ENCODE measurements around the gene CEMP1.

The CEMP1 gene

DNA sequence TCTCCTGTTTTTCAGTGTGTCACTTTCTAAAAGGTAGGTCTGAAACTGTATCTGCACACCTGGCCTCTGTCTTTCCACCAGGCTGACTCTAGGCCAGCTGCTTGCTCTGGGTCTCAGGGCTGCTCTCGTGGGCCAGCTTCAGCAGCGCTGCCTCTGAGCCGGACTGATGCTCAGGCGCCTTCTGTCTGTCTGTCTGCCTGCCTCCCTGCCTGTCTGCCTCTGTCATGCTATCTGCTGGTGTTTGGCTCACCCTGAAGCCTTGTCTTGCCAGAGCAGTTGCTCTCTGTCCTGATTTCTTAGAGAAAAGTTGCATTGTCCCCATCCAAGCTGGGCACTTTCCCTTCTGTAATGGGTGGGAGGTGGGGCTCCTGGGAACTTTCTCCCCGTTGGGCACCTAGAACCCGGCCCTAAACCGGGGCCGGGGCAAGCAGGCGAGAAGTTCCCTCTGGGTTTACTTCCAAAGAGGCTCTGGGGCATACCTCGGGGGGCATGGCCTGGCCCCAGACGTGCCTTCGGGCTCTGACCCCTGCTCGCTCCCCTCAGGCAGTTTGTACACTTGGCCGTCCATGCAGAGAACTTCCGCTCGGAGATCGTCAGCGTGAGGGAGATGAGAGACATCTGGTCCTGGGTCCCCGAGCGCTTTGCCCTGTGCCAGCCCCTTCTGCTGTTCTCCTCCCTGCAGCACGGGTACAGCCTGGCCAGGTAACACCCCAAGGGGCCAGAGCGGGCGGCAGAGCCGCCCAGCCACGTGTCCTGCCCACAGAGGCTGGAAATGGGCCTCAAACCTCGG lies 33.3 kb downstream of the CEMP1 start:
- TF ChIP-seq JUND (IDR thresholded peaks at IDR 0.05; ENCODE audit: low read depth) = no peak
- DNase-seq (ENCODE audit: low read depth in 1 of 2, low spot score in 1 of 2) = no peak
- in situ Hi-C loops (cut with HindIII; ENCODE audit: low pct_unique_long_range_greater_than_20kb, low sequenced_read_pairs) = no loop called here

DNA sequence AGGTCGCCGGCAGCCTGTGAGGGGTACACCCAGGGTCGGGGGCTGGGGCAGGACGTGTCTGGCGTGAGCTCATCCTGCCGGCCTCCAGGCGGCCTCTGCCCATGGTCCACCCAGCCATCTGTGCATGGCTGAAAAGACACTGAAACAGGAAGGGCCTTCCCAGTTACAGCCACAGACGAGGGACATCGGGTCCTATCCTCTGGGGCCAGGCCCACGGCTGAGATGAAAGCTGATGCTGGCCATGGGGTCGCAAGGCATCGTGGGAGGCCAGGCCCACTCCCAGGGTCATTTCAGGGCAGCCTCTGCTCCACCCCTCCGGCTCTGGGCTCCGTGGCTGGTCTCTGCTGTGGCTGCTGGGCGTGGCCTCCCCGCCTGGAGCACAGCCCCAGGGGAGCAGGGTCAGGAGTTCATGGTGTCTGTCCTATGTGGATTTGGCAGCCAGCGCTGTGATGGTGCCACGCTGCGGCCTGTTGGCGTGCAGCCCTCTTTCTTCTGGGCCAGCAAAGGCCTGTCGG lies 34.0 kb downstream of the CEMP1 start:
- DNase-seq (ENCODE audit: low read depth in 1 of 2, low spot score in 1 of 2) = no peak
- no peak for TF ChIP-seq JUND (IDR thresholded peaks at IDR 0.05; ENCODE audit: low read depth)
- in situ Hi-C loops (cut with HindIII; ENCODE audit: low pct_unique_long_range_greater_than_20kb, low sequenced_read_pairs) = no loop called here

DNA sequence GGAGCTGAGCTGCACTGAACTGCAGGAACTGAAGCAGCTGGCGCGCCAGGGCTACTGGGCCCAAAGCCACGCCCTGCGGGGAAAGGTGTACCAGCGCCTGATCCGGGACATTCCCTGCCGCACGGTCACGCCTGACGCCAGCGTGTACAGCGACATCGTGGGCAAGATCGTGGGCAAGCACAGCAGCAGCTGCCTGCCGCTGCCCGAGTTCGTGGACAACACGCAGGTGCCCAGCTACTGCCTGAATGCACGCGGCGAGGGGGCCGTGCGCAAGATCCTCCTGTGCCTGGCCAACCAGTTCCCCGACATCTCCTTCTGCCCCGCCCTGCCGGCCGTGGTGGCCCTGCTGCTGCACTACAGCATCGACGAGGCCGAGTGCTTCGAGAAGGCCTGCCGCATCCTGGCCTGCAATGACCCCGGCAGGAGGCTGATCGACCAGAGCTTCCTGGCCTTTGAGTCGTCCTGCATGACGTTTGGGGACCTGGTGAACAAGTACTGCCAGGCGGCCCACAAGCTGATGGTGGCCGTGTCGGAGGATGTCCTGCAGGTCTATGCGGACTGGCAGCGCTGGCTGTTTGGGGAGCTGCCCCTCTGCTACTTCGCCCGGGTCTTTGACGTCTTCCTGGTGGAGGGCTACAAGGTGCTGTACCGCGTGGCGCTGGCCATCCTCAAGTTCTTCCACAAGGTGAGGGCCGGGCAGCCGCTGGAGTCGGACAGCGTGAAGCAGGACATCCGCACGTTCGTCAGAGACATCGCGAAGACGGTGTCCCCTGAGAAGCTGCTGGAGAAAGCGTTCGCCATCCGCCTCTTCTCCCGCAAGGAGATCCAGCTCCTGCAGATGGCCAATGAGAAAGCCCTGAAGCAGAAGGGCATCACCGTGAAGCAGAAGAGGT lies 34.7 kb downstream of the CEMP1 start:
- DNase-seq (ENCODE audit: low read depth in 1 of 2, low spot score in 1 of 2) = no peak
- TF ChIP-seq JUND (IDR thresholded peaks at IDR 0.05; ENCODE audit: low read depth) = no peak
- in situ Hi-C loops (cut with HindIII; ENCODE audit: low pct_unique_long_range_greater_than_20kb, low sequenced_read_pairs) = no loop called here

DNA sequence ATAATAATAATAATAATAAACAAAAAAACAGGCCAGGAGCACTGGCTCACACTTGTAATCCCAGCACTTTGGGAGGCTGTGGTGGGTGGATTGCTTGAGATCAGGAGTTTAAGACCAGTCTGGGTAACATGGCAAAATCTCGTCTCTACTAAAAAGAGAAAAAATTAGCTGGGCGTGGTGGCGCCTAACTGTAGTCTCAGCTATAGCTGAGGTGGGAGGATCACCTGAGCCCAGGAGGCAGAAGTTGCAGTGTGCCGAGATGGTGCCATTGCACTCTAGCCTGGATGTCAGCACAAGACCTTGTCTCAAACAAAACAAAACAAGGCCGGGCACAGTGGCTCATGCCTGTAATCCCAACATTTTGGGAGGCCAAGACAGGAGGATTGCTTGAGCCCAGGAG lies 36.2 kb downstream of the CEMP1 start:
- in situ Hi-C loops (cut with HindIII; ENCODE audit: low pct_unique_long_range_greater_than_20kb, low sequenced_read_pairs) = no loop called here
- TF ChIP-seq JUND (IDR thresholded peaks at IDR 0.05; ENCODE audit: low read depth) = no peak
- DNase-seq (ENCODE audit: low read depth in 1 of 2, low spot score in 1 of 2) = no peak

DNA sequence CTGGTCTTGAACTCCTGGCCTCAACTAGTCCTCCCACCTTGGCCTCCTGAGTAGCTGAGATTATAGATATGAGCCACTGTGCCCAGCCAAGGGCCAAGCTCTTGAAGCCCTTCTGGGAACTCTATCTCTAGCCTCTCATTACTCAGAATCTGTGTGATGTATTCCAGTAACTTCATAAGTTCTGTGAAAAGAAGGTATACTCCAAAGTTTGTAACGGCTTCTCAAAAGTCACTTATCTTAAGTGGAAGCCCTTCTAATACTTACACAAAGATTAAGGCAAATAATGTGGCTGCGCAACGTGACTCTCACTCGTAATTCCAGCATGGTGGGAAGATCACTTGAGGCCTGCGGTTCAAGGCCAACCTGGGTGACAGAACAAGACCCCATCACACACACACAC lies 36.6 kb downstream of the CEMP1 start:
- in situ Hi-C loops (cut with HindIII; ENCODE audit: low pct_unique_long_range_greater_than_20kb, low sequenced_read_pairs) = no loop called here
- no peak for TF ChIP-seq JUND (IDR thresholded peaks at IDR 0.05; ENCODE audit: low read depth)
- DNase-seq (ENCODE audit: low read depth in 1 of 2, low spot score in 1 of 2) = no peak

DNA sequence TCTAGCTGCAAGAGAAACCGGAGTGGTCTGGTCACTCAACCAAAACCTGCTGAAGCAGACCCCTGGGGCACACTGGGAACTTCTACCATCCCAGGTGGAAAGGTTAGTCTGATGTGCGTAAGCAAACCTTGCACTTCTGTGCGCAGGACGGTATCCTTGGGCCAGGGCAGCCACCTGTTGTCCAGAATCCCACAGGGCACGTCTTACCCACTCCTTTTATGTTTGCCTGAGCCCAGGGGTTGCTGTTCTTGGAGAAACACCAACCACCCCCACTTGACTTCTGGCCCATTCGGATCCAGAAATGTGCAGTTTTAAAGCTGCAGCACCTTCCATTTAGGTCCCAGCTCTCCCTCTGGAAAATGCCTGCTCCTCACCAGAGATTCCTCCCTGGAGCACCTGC lies 37.6 kb downstream of the CEMP1 start:
- no peak for TF ChIP-seq JUND (IDR thresholded peaks at IDR 0.05; ENCODE audit: low read depth)
- DNase-seq (ENCODE audit: low read depth in 1 of 2, low spot score in 1 of 2) = no peak
- in situ Hi-C loops (cut with HindIII; ENCODE audit: low pct_unique_long_range_greater_than_20kb, low sequenced_read_pairs) = no loop called here

DNA sequence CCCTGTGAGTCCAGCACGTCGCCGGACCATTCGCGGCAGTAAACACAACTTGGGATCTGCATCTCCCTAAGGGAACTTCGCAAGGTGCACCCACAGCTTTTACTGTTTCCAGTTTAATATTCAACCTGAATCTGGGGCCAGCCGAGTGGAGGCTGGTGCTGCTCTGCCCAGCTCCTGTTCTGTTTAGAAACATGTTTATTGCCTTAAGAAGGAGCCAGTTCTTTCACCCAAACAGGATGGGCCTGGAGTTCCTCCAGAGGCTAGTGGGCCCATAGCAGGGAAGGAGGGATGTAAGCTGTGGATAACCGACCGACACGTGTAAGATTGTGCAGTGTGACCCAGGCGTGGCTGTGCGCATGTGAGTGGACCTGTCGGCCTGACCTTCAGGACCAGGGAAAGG lies 38.9 kb downstream of the CEMP1 start:
- in situ Hi-C loops (cut with HindIII; ENCODE audit: low pct_unique_long_range_greater_than_20kb, low sequenced_read_pairs) = no loop called here
- TF ChIP-seq JUND (IDR thresholded peaks at IDR 0.05; ENCODE audit: low read depth) = no peak
- no peak for DNase-seq (ENCODE audit: low read depth in 1 of 2, low spot score in 1 of 2)

DNA sequence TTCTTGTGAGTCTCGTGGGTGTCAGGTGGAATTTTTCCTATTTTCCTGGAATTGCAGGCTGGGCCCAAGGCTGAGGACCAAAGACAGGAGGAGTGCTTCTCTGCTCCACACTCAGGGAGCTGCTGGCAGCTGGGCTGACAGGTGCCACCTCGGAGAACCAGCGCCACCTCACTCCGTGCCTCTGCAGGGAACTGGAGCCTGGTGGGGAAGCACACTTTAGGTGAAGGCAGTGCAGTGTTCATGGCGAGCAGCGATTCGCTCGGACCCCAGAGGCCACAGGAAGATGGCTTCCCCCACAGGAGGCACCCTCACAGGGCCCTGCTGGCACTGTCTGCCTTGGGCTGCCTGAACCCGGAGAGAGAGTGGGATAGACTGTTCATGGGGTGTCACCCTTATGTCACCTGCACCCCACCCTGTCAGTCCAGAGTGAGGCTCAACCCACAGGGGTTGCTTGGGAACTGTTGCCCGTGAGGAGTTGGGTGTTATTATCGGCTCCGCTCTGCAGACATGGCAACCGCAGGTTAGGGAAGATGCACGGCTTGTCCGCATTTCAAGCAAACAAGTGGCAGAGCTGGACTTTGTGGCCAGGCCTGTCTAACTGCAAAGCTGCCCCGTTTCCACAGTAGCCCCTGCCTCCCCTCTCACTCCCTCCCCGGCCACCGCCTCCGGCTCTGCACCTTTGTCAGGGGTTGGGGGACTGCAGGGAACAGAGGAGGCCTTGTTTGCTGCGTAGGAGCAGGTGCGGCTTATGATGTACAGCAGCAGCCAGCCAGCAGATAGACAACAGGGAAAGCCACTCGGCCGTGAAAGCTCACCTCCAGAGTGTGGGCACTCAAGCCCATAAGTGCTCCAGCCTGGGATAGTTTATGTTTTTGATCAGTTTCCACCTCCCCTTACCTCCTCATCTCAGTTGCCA lies 40.8 kb downstream of the CEMP1 start:
- no peak for TF ChIP-seq JUND (IDR thresholded peaks at IDR 0.05; ENCODE audit: low read depth)
- DNase-seq (ENCODE audit: low read depth in 1 of 2, low spot score in 1 of 2) = no peak
- in situ Hi-C loops (cut with HindIII; ENCODE audit: low pct_unique_long_range_greater_than_20kb, low sequenced_read_pairs) = no loop called here

DNA sequence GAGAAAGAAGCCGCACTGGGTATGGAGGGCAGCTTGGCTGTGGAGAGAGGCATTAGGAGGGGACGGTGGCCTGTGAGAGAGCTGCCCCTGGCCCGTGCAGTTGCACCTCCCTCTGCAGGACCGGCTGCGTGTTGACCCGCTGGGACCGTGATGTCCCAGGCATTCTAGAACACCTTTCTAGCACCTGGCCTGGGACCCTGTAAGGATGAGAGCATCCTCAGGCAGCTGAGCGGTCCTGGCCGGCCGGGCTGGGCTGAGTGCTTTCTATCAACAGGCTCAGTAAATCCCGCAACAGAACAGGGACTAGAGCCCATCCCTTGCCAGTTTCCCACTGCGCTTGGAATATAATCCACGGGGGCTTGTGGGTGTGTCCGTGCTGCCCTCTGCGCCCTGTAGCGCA lies 41.6 kb downstream of the CEMP1 start:
- no peak for TF ChIP-seq JUND (IDR thresholded peaks at IDR 0.05; ENCODE audit: low read depth)
- in situ Hi-C loops (cut with HindIII; ENCODE audit: low pct_unique_long_range_greater_than_20kb, low sequenced_read_pairs) = no loop called here
- no peak for DNase-seq (ENCODE audit: low read depth in 1 of 2, low spot score in 1 of 2)

DNA sequence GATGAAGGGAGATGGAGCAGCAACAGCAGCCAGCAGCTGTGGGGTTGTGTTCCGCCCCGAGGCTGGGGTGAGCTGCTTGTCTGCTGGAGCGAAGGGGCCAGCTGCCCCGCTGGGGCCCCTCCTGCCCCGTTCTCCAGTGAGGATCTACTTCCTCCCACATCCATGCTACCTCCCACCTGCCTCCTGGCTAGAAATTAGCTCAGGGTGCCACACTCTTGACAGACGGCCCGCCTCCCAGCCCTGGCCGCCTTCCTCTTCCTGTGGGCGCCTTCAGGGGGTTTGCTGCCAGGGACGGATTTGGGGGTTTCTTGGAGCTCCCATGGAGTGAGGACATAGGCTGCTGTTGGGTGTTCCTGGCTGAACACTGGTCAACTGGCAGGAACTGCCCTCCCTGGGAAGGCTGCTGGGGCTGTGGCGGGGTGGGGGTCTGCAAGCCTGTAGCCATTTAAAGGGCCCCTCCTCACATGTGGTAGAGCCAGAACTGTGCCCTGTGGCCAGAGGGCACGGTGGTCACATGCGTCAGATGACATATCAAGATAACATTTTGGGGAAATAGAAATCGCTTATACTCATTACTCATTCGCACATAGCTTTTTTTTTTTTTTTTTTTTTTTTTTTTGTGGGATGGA lies 43.2 kb downstream of the CEMP1 start:
- no peak for TF ChIP-seq JUND (IDR thresholded peaks at IDR 0.05; ENCODE audit: low read depth)
- in situ Hi-C loops (cut with HindIII; ENCODE audit: low pct_unique_long_range_greater_than_20kb, low sequenced_read_pairs) = no loop called here
- DNase-seq (ENCODE audit: low read depth in 1 of 2, low spot score in 1 of 2) = no peak

DNA sequence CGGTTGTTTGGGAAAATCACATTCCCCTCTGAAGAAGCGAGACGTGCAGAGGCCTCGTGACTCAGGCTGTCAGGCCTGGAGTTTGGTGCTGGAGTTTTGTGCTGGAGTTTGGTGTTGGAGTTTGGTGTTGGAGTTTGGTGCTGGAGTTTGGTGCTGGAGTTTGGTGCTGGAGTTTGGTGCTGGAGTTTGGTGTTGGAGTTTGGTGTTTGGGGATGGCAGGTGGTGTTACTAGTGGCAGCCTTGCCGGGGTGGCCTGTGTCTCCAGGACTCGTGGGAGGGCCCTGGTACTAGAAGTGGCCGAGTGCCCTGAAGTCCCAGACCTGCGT lies 43.7 kb downstream of the CEMP1 start:
- no peak for TF ChIP-seq JUND (IDR thresholded peaks at IDR 0.05; ENCODE audit: low read depth)
- no peak for DNase-seq (ENCODE audit: low read depth in 1 of 2, low spot score in 1 of 2)
- in situ Hi-C loops (cut with HindIII; ENCODE audit: low pct_unique_long_range_greater_than_20kb, low sequenced_read_pairs) = no loop called here
